Measurements from ENCODE around the gene UROC1.

Gene UROC1

GRCh38 chr3:126516152-126516935, 1.2 kb downstream of the UROC1 start:
- DNase-seq (ENCODE audit: low read depth in 2 of 2), result no peak

DNA sequence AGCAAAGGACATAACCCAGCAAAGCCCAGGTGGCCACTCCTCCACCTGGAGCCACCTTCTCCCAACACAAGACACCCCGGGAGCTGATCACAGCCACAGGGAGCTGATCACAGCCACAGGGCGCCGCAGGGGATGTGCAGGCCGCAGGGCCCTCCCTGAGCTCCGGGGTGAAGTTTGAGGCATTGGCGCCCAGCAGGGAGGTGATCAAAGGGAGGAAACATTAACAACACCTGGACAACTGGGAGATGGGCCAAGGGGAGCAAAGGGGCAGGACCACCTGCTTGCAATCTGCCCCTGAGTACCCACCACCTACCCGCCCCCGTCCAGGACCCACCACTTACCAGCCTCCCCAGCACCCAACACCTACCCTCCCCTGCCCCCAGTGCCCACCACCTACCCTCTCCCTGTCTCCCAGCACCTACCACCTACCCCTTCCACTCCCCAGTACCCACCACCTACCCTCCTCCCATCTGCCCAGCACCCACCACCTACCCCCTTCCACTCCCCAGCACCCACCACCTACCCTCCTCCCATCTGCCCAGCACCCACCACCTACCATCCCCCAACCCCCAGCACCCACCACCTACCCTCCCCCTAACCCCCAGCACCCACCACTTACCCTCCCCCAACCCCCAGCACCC, 2.4 kb downstream of the UROC1 start:
- no peak for DNase-seq (ENCODE audit: low read depth in 2 of 2)

GRCh38 chr3:126514161-126514560, 3.4 kb downstream of the UROC1 start:
- DNase-seq (ENCODE audit: low read depth in 2 of 2), result no peak

- no peak for DNase-seq (ENCODE audit: low read depth in 2 of 2)
Measured at GRCh38 chr3:126512916-126513650, 4.5 kb downstream of the UROC1 start.

DNA sequence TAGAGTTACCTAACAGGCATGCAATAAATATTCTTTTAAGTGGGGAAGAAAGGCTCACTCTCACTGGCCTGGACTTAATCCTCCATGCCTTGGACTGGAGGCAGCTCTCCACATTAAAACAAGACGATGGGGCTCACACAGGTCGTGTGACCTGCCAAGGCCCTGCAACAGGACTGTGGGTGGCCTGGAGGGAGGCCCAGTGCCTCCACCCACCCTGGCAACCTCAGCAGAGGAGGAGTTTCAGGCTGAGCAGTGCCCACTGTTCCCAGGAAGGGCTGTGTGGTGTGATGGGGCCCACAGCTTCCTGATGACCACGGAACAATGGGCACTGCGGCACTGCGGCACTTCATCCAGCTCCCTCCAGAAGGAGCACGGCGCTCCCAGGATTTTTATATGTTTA, 5.5 kb downstream of the UROC1 start:
- no peak for DNase-seq (ENCODE audit: low read depth in 2 of 2)

DNA sequence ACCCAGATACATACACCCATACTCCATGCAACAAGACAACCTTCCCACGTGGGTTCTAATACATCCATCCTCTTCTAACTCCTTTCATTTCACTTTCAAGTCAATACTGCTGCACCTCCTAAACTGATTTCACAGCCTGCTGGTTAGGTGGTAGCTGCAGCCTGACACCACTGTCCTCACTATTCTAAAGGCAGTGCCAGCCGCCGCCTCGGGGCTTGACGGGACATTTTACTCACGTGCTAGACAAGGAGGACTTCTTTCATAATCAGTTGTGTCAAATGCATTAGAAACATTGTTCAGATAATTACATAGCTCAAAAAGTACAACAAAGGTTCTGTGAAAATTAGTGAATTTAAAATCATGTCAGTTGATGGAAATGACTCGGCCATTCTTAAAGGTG, 6.3 kb downstream of the UROC1 start:
- no peak for DNase-seq (ENCODE audit: low read depth in 2 of 2)

- no peak for DNase-seq (ENCODE audit: low read depth in 2 of 2)
Measured at GRCh38 chr3:126510308-126510910, 7.2 kb downstream of the UROC1 start.

DNA sequence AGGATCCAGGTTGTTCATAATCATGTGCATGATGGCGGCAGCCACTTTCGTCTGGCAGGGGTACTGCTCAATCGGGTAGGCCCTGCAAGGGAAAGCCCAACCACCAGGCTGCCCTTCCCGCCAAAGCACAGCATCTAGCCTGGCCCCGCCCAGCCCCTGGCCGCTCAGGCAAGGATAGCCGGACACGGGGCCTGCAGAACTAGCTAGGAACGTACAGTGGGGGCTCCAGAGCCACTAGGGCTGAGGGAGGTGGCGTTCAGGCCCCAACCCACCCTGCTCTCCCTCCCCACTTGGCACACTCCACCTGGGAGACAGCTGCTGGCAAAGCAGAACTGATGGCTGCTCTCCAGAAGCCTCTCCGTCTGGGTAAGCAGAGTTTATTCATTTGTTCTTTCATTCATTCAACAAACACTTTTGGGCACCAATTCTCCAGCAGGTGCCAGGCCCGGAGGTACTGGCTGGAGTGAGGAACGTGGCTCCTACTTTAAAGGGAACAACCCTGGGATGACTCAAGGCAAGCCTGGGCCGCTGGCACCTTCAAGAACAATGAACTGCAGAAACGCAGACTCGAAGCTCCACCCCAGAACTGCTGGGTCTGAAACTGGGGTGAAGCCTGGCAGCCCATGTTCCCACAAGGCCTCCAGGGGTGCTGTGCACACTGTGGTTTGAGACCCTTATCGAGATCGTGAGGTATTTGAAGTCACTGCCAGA, 7.8 kb downstream of the UROC1 start:
- no peak for DNase-seq (ENCODE audit: low read depth in 2 of 2)

- DNase-seq (ENCODE audit: low read depth in 2 of 2), result no peak
Measured at GRCh38 chr3:126508564-126508964, 9.0 kb downstream of the UROC1 start.

- no peak for DNase-seq (ENCODE audit: low read depth in 2 of 2)
Measured at GRCh38 chr3:126507886-126508285, 9.7 kb downstream of the UROC1 start.

GRCh38 chr3:126503701-126504100, 13.9 kb downstream of the UROC1 start:
- DNase-seq (ENCODE audit: low read depth in 2 of 2), result no peak

DNA sequence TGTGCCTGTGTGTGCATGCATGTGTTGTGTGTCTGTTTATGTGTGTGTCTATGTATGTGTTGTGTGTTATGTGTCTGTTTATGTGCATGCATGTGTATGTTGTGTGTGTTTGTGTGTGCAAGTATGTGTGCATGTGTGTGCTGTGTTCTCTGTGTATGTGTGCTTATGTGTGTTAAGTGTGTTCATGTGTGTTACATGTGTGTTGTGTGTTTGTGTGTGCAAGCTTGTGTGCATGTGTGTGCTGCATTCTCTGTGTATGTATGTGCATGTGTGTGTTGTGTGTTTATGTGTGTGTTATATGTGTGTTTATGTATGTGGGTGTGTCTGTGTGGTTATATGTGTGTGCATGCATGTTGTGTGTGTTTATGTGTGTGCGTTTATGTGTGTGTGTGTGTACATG, 14.9 kb downstream of the UROC1 start:
- DNase-seq (ENCODE audit: low read depth in 2 of 2), result no peak

- DNase-seq (ENCODE audit: low read depth in 2 of 2), result no peak
Measured at GRCh38 chr3:126501736-126502135, 15.8 kb downstream of the UROC1 start.

GRCh38 chr3:126501054-126501453, 16.5 kb downstream of the UROC1 start:
- DNase-seq (ENCODE audit: low read depth in 2 of 2), result no peak

- DNase-seq (ENCODE audit: low read depth in 2 of 2), result no peak
Measured at GRCh38 chr3:126500016-126500415, 17.6 kb downstream of the UROC1 start.

GRCh38 chr3:126499401-126499800, 18.2 kb downstream of the UROC1 start:
- DNase-seq (ENCODE audit: low read depth in 2 of 2), result no peak

GRCh38 chr3:126498929-126499328, 18.6 kb downstream of the UROC1 start:
- no peak for DNase-seq (ENCODE audit: low read depth in 2 of 2)

DNA sequence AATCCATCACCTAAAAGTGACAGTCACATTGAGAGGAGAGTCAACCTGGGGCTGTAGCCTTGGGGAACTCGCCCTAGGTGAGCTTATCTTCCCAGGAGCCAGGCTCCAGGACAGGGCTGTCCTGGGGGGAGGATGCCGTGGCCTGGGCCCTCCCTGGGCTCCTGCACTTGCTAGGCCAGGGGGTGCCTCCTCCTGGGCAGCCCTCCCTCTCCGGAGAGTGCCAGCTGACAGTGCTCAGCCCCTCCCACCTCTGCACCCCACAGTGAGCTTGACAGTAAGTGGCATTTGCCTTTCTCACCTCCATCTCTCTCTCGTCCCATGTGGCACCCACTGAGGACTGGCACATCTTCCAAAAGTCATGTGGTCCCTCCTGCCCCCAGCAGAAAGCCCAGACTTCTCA, 19.1 kb downstream of the UROC1 start:
- DNase-seq (ENCODE audit: low read depth in 2 of 2), result no peak

GRCh38 chr3:126497956-126498355, 19.6 kb downstream of the UROC1 start:
- DNase-seq (ENCODE audit: low read depth in 2 of 2), result no peak

- DNase-seq (ENCODE audit: low read depth in 2 of 2), result no peak
Measured at GRCh38 chr3:126496894-126497850, 20.4 kb downstream of the UROC1 start.

DNA sequence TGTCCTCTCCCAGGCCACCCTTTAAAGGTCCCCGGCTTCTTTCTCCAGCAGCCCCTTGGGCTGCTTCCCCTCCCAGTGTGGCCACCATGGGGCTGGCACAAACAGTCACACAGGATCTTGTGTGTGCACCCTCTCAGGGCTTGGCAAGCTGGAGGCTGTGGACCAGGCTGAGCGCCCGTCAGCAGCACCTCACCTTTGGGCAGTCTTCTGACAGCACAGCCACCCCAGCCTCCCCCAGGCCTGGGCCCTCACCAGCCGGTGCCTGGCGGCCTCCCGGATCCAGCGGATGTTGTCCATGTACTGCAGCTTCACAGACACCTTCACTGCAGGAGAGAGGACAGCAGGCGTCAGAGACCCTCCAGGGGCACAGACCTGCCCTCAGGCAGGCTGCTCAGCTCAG, 21.8 kb downstream of the UROC1 start:
- DNase-seq (ENCODE audit: low read depth in 2 of 2), result no peak
